Vagina (tissue), 2 donors: ENCODE results near the gene LOXL3.
"Not testable (repeated sequence)": the region's sequence is repeated elsewhere in the genome, so short reads cannot be mapped to it uniquely, and the experiment has no call there.

Source experiments
- POLR2A ChIP-seq, 2 donors: fragments of 450-650 bp; IDR thresholded peaks; one replicate each; pipeline ENCODE4 v1.6.1; 2017; ENCODE audit warnings: antibody characterized with exemption in 2 of 2, mild to moderate bottlenecking in 2 of 2, moderate library complexity in 2 of 2
- TF ChIP-seq, protein P1 (sequence below), 3 experiments: fragments of 450-650 bp in 2 of 3; fragments of 200-600 bp in 1 of 3; sonication (generic) in 1 of 3; IDR thresholded peaks; one replicate each; pipeline ENCODE4 v1.5.1; 2017 to 2019; ENCODE audit warnings: antibody characterized with exemption in 3 of 3, mild to moderate bottlenecking in 2 of 3, moderate library complexity in 2 of 3

DNA sequence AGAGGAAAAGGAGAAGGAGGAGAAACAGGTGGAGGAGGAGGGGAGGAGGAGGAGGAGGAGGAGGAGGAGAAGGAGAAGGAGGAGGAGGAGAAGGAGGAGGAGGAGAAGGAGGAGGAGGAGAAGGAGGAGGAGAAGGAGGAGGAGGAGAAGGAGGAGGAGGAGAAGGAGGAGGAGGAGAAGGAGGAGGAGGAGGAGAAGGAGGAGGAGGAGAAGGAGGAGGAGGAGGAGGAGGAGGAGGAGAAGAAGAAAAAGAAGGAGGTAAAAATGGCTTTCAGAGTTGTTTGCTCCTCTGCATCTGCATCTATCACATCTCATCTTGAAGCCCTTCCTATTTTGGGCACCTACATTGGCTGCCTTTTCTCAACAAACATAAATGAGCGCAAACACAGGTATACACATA lies 7.3 kb upstream of the LOXL3 start:
- TF ChIP-seq, protein P1, sequence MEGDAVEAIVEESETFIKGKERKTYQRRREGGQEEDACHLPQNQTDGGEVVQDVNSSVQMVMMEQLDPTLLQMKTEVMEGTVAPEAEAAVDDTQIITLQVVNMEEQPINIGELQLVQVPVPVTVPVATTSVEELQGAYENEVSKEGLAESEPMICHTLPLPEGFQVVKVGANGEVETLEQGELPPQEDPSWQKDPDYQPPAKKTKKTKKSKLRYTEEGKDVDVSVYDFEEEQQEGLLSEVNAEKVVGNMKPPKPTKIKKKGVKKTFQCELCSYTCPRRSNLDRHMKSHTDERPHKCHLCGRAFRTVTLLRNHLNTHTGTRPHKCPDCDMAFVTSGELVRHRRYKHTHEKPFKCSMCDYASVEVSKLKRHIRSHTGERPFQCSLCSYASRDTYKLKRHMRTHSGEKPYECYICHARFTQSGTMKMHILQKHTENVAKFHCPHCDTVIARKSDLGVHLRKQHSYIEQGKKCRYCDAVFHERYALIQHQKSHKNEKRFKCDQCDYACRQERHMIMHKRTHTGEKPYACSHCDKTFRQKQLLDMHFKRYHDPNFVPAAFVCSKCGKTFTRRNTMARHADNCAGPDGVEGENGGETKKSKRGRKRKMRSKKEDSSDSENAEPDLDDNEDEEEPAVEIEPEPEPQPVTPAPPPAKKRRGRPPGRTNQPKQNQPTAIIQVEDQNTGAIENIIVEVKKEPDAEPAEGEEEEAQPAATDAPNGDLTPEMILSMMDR (IDR thresholded peaks at IDR 0.05), result not testable (repeated sequence)
- not testable (repeated sequence) for TF ChIP-seq POLR2A (IDR thresholded peaks at IDR 0.05)
